IPS-11a (cell line): ENCODE results near the gene WNT2B.
A peak's percentile ranks its signal among the peaks of the same experiment; 100 is the strongest.
"Not testable (repeated sequence)": the region's sequence is repeated elsewhere in the genome, so short reads cannot be mapped to it uniquely, and the experiment has no call there.

Experiments used
- H3K4me3 ChIP-seq: one replicate; pipeline ENCODE4 v1.5.1; 2013; ENCODE audit warnings: low read depth, low read length, control low read depth

Gene WNT2B

GRCh38 chr1:112508278-112509004 is at the start of gene WNT2B:
Gene WNT2B (plus strand): TSS chr1:112508965. CDS start chr1:112509263, 298 bp downstream.
- H3K4me3 ChIP-seq, result peak within 1 kb of the TSS; percentile 56

- no peak overlapping the region for H3K4me3 ChIP-seq
Measured at GRCh38 chr1:112460615-112461014, 48.1 kb upstream of the WNT2B start.

GRCh38 chr1:112461200-112461871 is 47.4 kb upstream of the WNT2B start:
- H3K4me3 ChIP-seq, result no peak overlapping the region

GRCh38 chr1:112462953-112463279 is 45.8 kb upstream of the WNT2B start:
- H3K4me3 ChIP-seq, result no peak overlapping the region

GRCh38 chr1:112464501-112464900 is 44.3 kb upstream of the WNT2B start:
- H3K4me3 ChIP-seq, result no peak overlapping the region

- no peak overlapping the region for H3K4me3 ChIP-seq
Measured at GRCh38 chr1:112465122-112465521, 43.6 kb upstream of the WNT2B start.

GRCh38 chr1:112466078-112466660 is 42.6 kb upstream of the WNT2B start:
- H3K4me3 ChIP-seq, result no peak overlapping the region

GRCh38 chr1:112470324-112470723 is 38.4 kb upstream of the WNT2B start:
- not testable (repeated sequence) for H3K4me3 ChIP-seq

GRCh38 chr1:112470966-112471365 is 37.8 kb upstream of the WNT2B start:
- no peak overlapping the region for H3K4me3 ChIP-seq

GRCh38 chr1:112472142-112472541 is 36.6 kb upstream of the WNT2B start:
- no peak overlapping the region for H3K4me3 ChIP-seq

GRCh38 chr1:112477550-112477949 is 31.2 kb upstream of the WNT2B start:
- H3K4me3 ChIP-seq, result no peak overlapping the region

GRCh38 chr1:112478314-112478713 is 30.5 kb upstream of the WNT2B start:
- H3K4me3 ChIP-seq, result no peak overlapping the region

GRCh38 chr1:112486063-112486462 is 22.7 kb upstream of the WNT2B start:
- H3K4me3 ChIP-seq, result not testable (repeated sequence)

GRCh38 chr1:112487686-112488085 is 21.1 kb upstream of the WNT2B start:
- not testable (repeated sequence) for H3K4me3 ChIP-seq

- no peak overlapping the region for H3K4me3 ChIP-seq
Measured at GRCh38 chr1:112488141-112488540, 20.6 kb upstream of the WNT2B start.

- no peak overlapping the region for H3K4me3 ChIP-seq
Measured at GRCh38 chr1:112492076-112492475, 16.7 kb upstream of the WNT2B start.

- no peak overlapping the region for H3K4me3 ChIP-seq
Measured at GRCh38 chr1:112493351-112493750, 15.4 kb upstream of the WNT2B start.

GRCh38 chr1:112496290-112496689 is 12.5 kb upstream of the WNT2B start:
- no peak overlapping the region for H3K4me3 ChIP-seq

GRCh38 chr1:112501810-112502641 is 6.7 kb upstream of the WNT2B start:
- peak overlapping the region; percentile 18 for H3K4me3 ChIP-seq

GRCh38 chr1:112502826-112503225 is 5.9 kb upstream of the WNT2B start:
- no peak overlapping the region for H3K4me3 ChIP-seq

- no peak overlapping the region for H3K4me3 ChIP-seq
Measured at GRCh38 chr1:112504001-112504660, 4.6 kb upstream of the WNT2B start.
